H9 (cell line): ENCODE measurements around the gene MIPEP. TPM values are rescaled to one million over a fixed set of nuclear protein-coding genes. Genes with fewer than 3 reads are reported as not detected.

Experiments used
- DNase-seq: peaks from one replicate; pipeline ENCODE4 v3.0.0-alpha.2; 2017
- H2AFZ ChIP-seq: one replicate; pipeline ENCODE4 v1.6.1; 2013; ENCODE audit warnings: mild to moderate bottlenecking, low read length, control low read depth, moderate library complexity
- H2AK5ac ChIP-seq: 2 replicates; pipeline ENCODE4 v1.6.1; 2013; ENCODE audit warnings: low read length, control low read depth, mixed read lengths; ENCODE audit not compliant: insufficient read length
- H2BK120ac ChIP-seq: one replicate; pipeline ENCODE4 v1.6.1; 2013; ENCODE audit warnings: low read depth, mild to moderate bottlenecking, low read length, control low read depth, inconsistent platforms; ENCODE audit not compliant: poor library complexity, severe bottlenecking
- H2BK12ac ChIP-seq: 2 replicates; pipeline ENCODE4 v1.6.1; 2013; ENCODE audit warnings: low read length, control low read depth, mixed read lengths, low read depth; ENCODE audit not compliant: insufficient read length
- H2BK15ac ChIP-seq: 2 replicates; pipeline ENCODE4 v1.6.1; 2013; ENCODE audit warnings: low read depth, low read length, control low read depth
- H2BK20ac ChIP-seq: one replicate; pipeline ENCODE4 v1.6.1; 2013; ENCODE audit warnings: low read depth, mild to moderate bottlenecking, low read length, control low read depth, inconsistent platforms; ENCODE audit not compliant: poor library complexity, severe bottlenecking
- H2BK5ac ChIP-seq: 2 replicates; pipeline ENCODE4 v1.6.1; 2013; ENCODE audit warnings: low read length, control low read depth, mixed read lengths; ENCODE audit not compliant: insufficient read length
- H3K14ac ChIP-seq: 2 replicates; pipeline ENCODE4 v1.6.1; 2013; ENCODE audit warnings: low read length, control low read depth; ENCODE audit not compliant: insufficient read depth
- H3K18ac ChIP-seq: 2 replicates; pipeline ENCODE4 v1.6.1; 2013; ENCODE audit warnings: low read depth, mild to moderate bottlenecking, mixed read lengths, low read length, control low read depth; ENCODE audit not compliant: insufficient read length
- H3K23ac ChIP-seq: 2 replicates; pipeline ENCODE4 v1.6.1; 2013; ENCODE audit warnings: low read length, control low read depth, mixed read lengths, low read depth; ENCODE audit not compliant: insufficient read length
- H3K23me2 ChIP-seq: 2 replicates; pipeline ENCODE4 v1.6.1; 2013; ENCODE audit warnings: low read depth, mild to moderate bottlenecking, mixed read lengths, low read length, control low read depth; ENCODE audit not compliant: insufficient read length, poor library complexity, severe bottlenecking
- H3K27ac ChIP-seq: 2 replicates; pipeline ENCODE4 v1.5.1; 2013; ENCODE audit warnings: low read length, control low read depth, mixed read lengths, low read depth; ENCODE audit not compliant: insufficient read length
- H3K27me3 ChIP-seq: 2 replicates; pipeline ENCODE4 v1.6.1; 2013; ENCODE audit warnings: low read length, control low read depth, inconsistent platforms; ENCODE audit not compliant: insufficient read depth
- H3K4ac ChIP-seq: 2 replicates; pipeline ENCODE4 v1.6.1; 2013; ENCODE audit warnings: low read depth, mild to moderate bottlenecking, control low read depth, inconsistent platforms, low read length, moderate library complexity
- H3K4me1 ChIP-seq: 2 replicates; pipeline ENCODE4 v1.6.1; 2013; ENCODE audit warnings: low read length, control low read depth, inconsistent platforms; ENCODE audit not compliant: insufficient read depth
- H3K4me2 ChIP-seq: 2 replicates; pipeline ENCODE4 v1.6.1; 2013; ENCODE audit warnings: low read length, control low read depth, mixed read lengths; ENCODE audit not compliant: insufficient read length, insufficient read depth
- H3K56ac ChIP-seq: 2 replicates; pipeline ENCODE4 v1.6.1; 2013; ENCODE audit warnings: low read depth, mild to moderate bottlenecking, mixed read lengths, low read length, control low read depth; ENCODE audit not compliant: insufficient read length
- H3K79me1 ChIP-seq: 2 replicates; pipeline ENCODE4 v1.6.1; 2013; ENCODE audit warnings: low read depth, mild to moderate bottlenecking, moderate library complexity, low read length, control low read depth, inconsistent platforms; ENCODE audit not compliant: insufficient read depth, poor library complexity, severe bottlenecking
- H3K79me2 ChIP-seq: 2 replicates; pipeline ENCODE4 v1.6.1; 2013; ENCODE audit warnings: low read length, control low read depth, inconsistent platforms; ENCODE audit not compliant: insufficient read depth
- H3K9ac ChIP-seq: 2 replicates; pipeline ENCODE4 v1.6.1; 2013; ENCODE audit warnings: low read length, control low read depth, mixed read lengths; ENCODE audit not compliant: insufficient read length; ENCODE audit errors: extremely low read depth
- H3K9me3 ChIP-seq: one replicate; pipeline ENCODE4 v1.6.1; 2013; ENCODE audit warnings: low read depth, low read length, inconsistent platforms; ENCODE audit not compliant: control insufficient read depth
- H3T11ph ChIP-seq: one replicate; pipeline ENCODE4 v1.6.1; 2013; ENCODE audit warnings: mild to moderate bottlenecking, low read length, control low read depth, inconsistent platforms
- H4K20me1 ChIP-seq: one replicate; pipeline ENCODE4 v1.6.1; 2013; ENCODE audit not compliant: control insufficient read depth, insufficient read length, insufficient read depth
- H4K5ac ChIP-seq: 2 replicates; pipeline ENCODE4 v1.6.1; 2013; ENCODE audit warnings: low read depth, mild to moderate bottlenecking, mixed read lengths, low read length, control low read depth; ENCODE audit not compliant: insufficient read length
- H4K8ac ChIP-seq: replicated peaks from 2 replicates; pipeline ENCODE4 v1.6.1; 2013; ENCODE audit warnings: low read length, control low read depth, mixed read lengths, low read depth; ENCODE audit not compliant: insufficient read length
- H4K91ac ChIP-seq: 2 replicates; pipeline ENCODE4 v1.6.1; 2013; ENCODE audit warnings: low read depth, mild to moderate bottlenecking, moderate library complexity, mixed read lengths, low read length, control low read depth; ENCODE audit not compliant: insufficient read length
- H3K27ac Mint-ChIP-seq, 3 experiments: 2 replicates in 2 of 3; 3 replicates in 1 of 3; pipeline ENCODE4 v1.8.0; 2020 to 2021; ENCODE audit warnings: mixed read lengths in 3 of 3, mild to moderate bottlenecking in 1 of 3, moderate library complexity in 1 of 3
- H3K27me3 Mint-ChIP-seq: 2 replicates; pipeline ENCODE4 v1.8.0; 2021; ENCODE audit warnings: low read depth, mild to moderate bottlenecking, moderate library complexity, mixed read lengths
- H3K36me3 Mint-ChIP-seq, 3 experiments: 2 replicates in 2 of 3; 3 replicates in 1 of 3; pipeline ENCODE4 v1.8.0; 2020 to 2021; ENCODE audit warnings: low read depth in 3 of 3, mixed read lengths in 3 of 3; ENCODE audit not compliant: insufficient read depth in 1 of 3
- H3K4me1 Mint-ChIP-seq, 2 experiments: 2 replicates each; pipeline ENCODE4 v1.8.0; 2020; ENCODE audit warnings: mixed read lengths in 2 of 2
- H3K4me3 Mint-ChIP-seq, 2 experiments: 2 replicates in 1 of 2; 3 replicates in 1 of 2; pipeline ENCODE4 v1.8.0; 2020 to 2021; ENCODE audit warnings: mild to moderate bottlenecking in 2 of 2, mixed read lengths in 2 of 2, moderate library complexity in 1 of 2
- H3K9me3 Mint-ChIP-seq, 2 experiments: 2 replicates in 1 of 2; 3 replicates in 1 of 2; pipeline ENCODE4 v1.8.0; 2020; ENCODE audit warnings: mild to moderate bottlenecking in 2 of 2, mixed read lengths in 2 of 2, moderate library complexity in 1 of 2
- WGBS: extraction: QIAGEN DNeasy Blood & Tissue Kit; methylation state at CpG from one replicate; pipeline ENCODE4 v1.1.7; 2013; ENCODE audit warnings: missing lambda C conversion rate, low lambda C conversion rate, mixed read lengths; ENCODE audit not compliant: insufficient read length; ENCODE audit errors: extremely low coverage; 5-methylcytosine and 5-hydroxymethylcytosine counted together
- total RNA-seq: library from RNA; stranded (reverse); gene quantifications from 2 replicates; pipeline ENCODE4 v1.2.1, GENCODE V29; 2021
- TF ChIP-seq, protein P1 (sequence below): fragments of 200-600 bp; sonication (generic); conservative IDR thresholded peaks from 3 replicates; pipeline ENCODE4 v1.8.0; 2021; ENCODE audit warnings: antibody characterized with exemption, mild to moderate bottlenecking

Gene MIPEP
- total RNA-seq, 1 experiment from 2014 or later = 18.5 TPM

DNA sequence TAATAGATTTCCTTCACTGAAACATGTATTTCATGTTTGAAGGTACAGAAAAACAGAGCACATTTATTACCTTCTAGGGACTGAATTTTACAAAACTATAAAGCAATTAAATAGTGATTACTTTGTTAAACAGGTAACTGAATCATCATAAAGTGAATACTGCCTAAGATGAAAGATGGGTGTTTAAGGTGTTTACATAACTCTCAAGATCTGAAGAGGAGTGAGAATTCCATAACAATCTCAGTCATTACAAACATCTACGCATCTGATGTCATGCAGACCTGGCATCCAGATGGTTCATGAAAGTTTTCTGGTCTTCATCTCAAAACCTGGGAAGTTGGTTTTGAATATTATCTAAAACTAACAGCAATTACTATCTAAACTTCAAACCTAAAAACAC is 80.4 kb downstream of the MIPEP start:
- H3K9me3 ChIP-seq = no peaks in the 10 kb centered on the region
- H3K36me3 Mint-ChIP-seq = peaks cover 0 to 2% (median 0%) of the 10 kb centered on the region in 3 experiments; a peak in 2 of 7 replicates

More for the DNA sequence above, 80.4 kb downstream of the MIPEP start:
- Mint-ChIP-seq H3K4me1 (peaks cover 14 to 25% of the 10 kb centered on the region in 2 experiments), H3K27me3 (no peaks in the 10 kb centered on the region), H3K4me3 (no peak overlapping the region), H3K9me3 (no peaks in the 10 kb centered on the region), H3K27ac (no peak overlapping the region)
- DNase-seq = no peak
- H2AK5ac ChIP-seq = no peak overlapping the region
- no peak overlapping the region for H3K4me2 ChIP-seq
- WGBS = no CpG with 5 or more reads among the region's 1 CpG
- H2BK15ac ChIP-seq = no peak overlapping the region
- no peak overlapping the region for H4K91ac ChIP-seq
- H2BK120ac ChIP-seq = no peak overlapping the region
- no peak overlapping the region for H3K14ac ChIP-seq
- no peaks in the 10 kb centered on the region for H3K27me3 ChIP-seq
- TF ChIP-seq, protein P1, sequence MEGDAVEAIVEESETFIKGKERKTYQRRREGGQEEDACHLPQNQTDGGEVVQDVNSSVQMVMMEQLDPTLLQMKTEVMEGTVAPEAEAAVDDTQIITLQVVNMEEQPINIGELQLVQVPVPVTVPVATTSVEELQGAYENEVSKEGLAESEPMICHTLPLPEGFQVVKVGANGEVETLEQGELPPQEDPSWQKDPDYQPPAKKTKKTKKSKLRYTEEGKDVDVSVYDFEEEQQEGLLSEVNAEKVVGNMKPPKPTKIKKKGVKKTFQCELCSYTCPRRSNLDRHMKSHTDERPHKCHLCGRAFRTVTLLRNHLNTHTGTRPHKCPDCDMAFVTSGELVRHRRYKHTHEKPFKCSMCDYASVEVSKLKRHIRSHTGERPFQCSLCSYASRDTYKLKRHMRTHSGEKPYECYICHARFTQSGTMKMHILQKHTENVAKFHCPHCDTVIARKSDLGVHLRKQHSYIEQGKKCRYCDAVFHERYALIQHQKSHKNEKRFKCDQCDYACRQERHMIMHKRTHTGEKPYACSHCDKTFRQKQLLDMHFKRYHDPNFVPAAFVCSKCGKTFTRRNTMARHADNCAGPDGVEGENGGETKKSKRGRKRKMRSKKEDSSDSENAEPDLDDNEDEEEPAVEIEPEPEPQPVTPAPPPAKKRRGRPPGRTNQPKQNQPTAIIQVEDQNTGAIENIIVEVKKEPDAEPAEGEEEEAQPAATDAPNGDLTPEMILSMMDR = no peak
- H2BK5ac ChIP-seq = no peak overlapping the region
- no peaks in the 10 kb centered on the region; the same call in 1 of the 2 replicates for H3K4me1 ChIP-seq
- no peaks in the 10 kb centered on the region for H3K79me2 ChIP-seq
- no peak overlapping the region for H3T11ph ChIP-seq
- no peak overlapping the region for H3K27ac ChIP-seq
- H2BK20ac ChIP-seq = no peak overlapping the region
- no peak overlapping the region for H3K18ac ChIP-seq
- no peak overlapping the region for H4K8ac ChIP-seq
- no peak overlapping the region for H3K56ac ChIP-seq
- no peak overlapping the region for H2BK12ac ChIP-seq
- H3K23me2 ChIP-seq = no peaks in the 10 kb centered on the region
- no peak overlapping the region for H3K23ac ChIP-seq
- H4K20me1 ChIP-seq = no peaks in the 10 kb centered on the region
- H2AFZ ChIP-seq = no peak overlapping the region
- H4K5ac ChIP-seq = no peak overlapping the region
- H3K79me1 ChIP-seq = no peaks in the 10 kb centered on the region
- no peak overlapping the region for H3K9ac ChIP-seq
- no peak overlapping the region for H3K4ac ChIP-seq
